Fibroblast of lung (primary cell): ENCODE results near the gene PAX2. TPM values are rescaled to one million over a fixed set of nuclear protein-coding genes. Genes with fewer than 3 reads are reported as not detected.

Source experiments
- DNase-seq, 2 donors: peaks; one replicate each; pipeline versions ENCODE4 v3.0.0 to v3.0.0-alpha.2; 2010; ENCODE audit warnings: low read depth in 2 of 2
- H2AFZ ChIP-seq: 2 replicates; pipeline ENCODE4 v1.5.1; 2012; ENCODE audit warnings: low read length, control low read depth, inconsistent platforms
- H3K27ac ChIP-seq: 2 replicates; pipeline ENCODE4 v1.5.1; 2011; ENCODE audit warnings: low read length, control low read depth; ENCODE audit not compliant: insufficient read depth
- H3K27me3 ChIP-seq: 2 replicates; pipeline ENCODE4 v1.5.1; 2011; ENCODE audit warnings: mild to moderate bottlenecking, low read length; ENCODE audit not compliant: control insufficient read depth, insufficient read depth
- H3K36me3 ChIP-seq: 2 replicates; pipeline ENCODE4 v1.5.1; 2011; ENCODE audit warnings: low read length; ENCODE audit not compliant: control insufficient read depth, insufficient read depth
- H3K4me1 ChIP-seq: 2 replicates; pipeline ENCODE4 v1.5.1; 2011; ENCODE audit warnings: low read length; ENCODE audit not compliant: control insufficient read depth, insufficient read depth; ENCODE audit errors: extremely low read depth
- H3K4me2 ChIP-seq: 2 replicates; pipeline ENCODE4 v1.5.1; 2011; ENCODE audit warnings: low read length, control low read depth; ENCODE audit not compliant: insufficient read depth; ENCODE audit errors: extremely low read depth
- H3K4me3 ChIP-seq, 4 experiments: fragments of 200-600 bp in 1 of 4; sonication (generic) in 1 of 4; replicated peaks in 1 of 4; 2 replicates each; pipeline ENCODE4 v1.5.1; 2011 to 2016; ENCODE audit warnings: low read length in 4 of 4, low read depth in 3 of 4, mild to moderate bottlenecking in 3 of 4, control low read depth in 2 of 4, inconsistent platforms in 1 of 4, mixed read lengths in 1 of 4; ENCODE audit not compliant: insufficient read depth in 1 of 4; ENCODE audit errors: control extremely low read depth in 1 of 4
- H3K79me2 ChIP-seq: 2 replicates; pipeline ENCODE4 v1.5.1; 2012; ENCODE audit warnings: mild to moderate bottlenecking, low read length, inconsistent platforms; ENCODE audit not compliant: control insufficient read depth, insufficient read depth
- H3K9ac ChIP-seq: 2 replicates; pipeline ENCODE4 v1.5.1; 2011; ENCODE audit warnings: mild to moderate bottlenecking, low read length, control low read depth; ENCODE audit not compliant: insufficient read depth
- H3K9me3 ChIP-seq: 2 replicates; pipeline ENCODE4 v1.5.1; 2012; ENCODE audit warnings: low read depth, low read length; ENCODE audit not compliant: control insufficient read depth, insufficient read depth
- H4K20me1 ChIP-seq: 2 replicates; pipeline ENCODE4 v1.5.1; 2011; ENCODE audit warnings: low read length; ENCODE audit not compliant: control insufficient read depth, insufficient read depth; ENCODE audit errors: extremely low read depth
- CTCF ChIP-seq, 2 donors: IDR thresholded peaks in 1 of 2; conservative IDR thresholded peaks in 1 of 2; 1 replicate in 1 of 2; 2 replicates in 1 of 2; pipeline ENCODE4 v1.5.1; 2011 to 2012; ENCODE audit warnings: low read length in 2 of 2, control low read depth in 1 of 2, inconsistent platforms in 1 of 2, low read depth in 1 of 2, mild to moderate bottlenecking in 1 of 2
- EZH2 ChIP-seq: IDR thresholded peaks from 2 replicates; pipeline ENCODE4 v1.5.1; 2012; ENCODE audit warnings: low read length, control low read depth, mild to moderate bottlenecking; ENCODE audit errors: missing control alignments
- polyA plus RNA-seq, 2 donors: library from polyadenylated mRNA; depleted of rRNA in 1 of 2; stranded (reverse) in 1 of 2; unstranded in 1 of 2; fragments of >200 nt; gene quantifications; 2 replicates each; pipeline ENCODE4 v1.2.1, GENCODE V29; 2011 to 2012; ENCODE audit warnings: missing spikeins in 1 of 2
- total RNA-seq: library from RNA; depleted of rRNA; stranded (reverse); fragments of >200 nt; gene quantifications from 2 replicates; pipeline ENCODE4 v1.2.1, GENCODE V29; 2014

PAX2 gene
- total and polyA plus RNA-seq, 2 donors (not counting 1 experiment from before 2014, with no cell fraction given) = not detected

GRCh38 chr10:100707261-100707848 lies 38.0 kb upstream of the PAX2 start:
- Histone ChIP-seq H3K27me3 (peaks cover 25% of the 10 kb centered on the region), H3K9me3 (no peaks in the 10 kb centered on the region), H3K79me2 (no peaks in the 10 kb centered on the region), H3K9ac (no peak overlapping the region), H2AFZ (no peak overlapping the region), H3K4me2 (no peak overlapping the region), H3K27ac (no peak overlapping the region), H3K4me1 (no peaks in the 10 kb centered on the region), H4K20me1 (no peaks in the 10 kb centered on the region), H3K36me3 (no peaks in the 10 kb centered on the region), H3K4me3 (no peak overlapping the region)
- DNase-seq = no peak
- TF ChIP-seq EZH2 = no peak
- no peak for TF ChIP-seq CTCF (conservative IDR thresholded peaks at IDR 0.05 in 1 of 2, IDR thresholded peaks at IDR 0.05 in 1 of 2; ENCODE audit: low read depth in 1 of 2, low read length in 2 of 2)

GRCh38 chr10:100709146-100710082 lies 36.0 kb upstream of the PAX2 start:
- H4K20me1 ChIP-seq = no peaks in the 10 kb centered on the region
- no peaks in the 10 kb centered on the region for H3K79me2 ChIP-seq
- peak; percentile 62 for TF ChIP-seq EZH2
- TF ChIP-seq CTCF (conservative IDR thresholded peaks at IDR 0.05 in 1 of 2, IDR thresholded peaks at IDR 0.05 in 1 of 2; ENCODE audit: low read depth in 1 of 2, low read length in 2 of 2) = no peak
- no peaks in the 10 kb centered on the region for H3K9me3 ChIP-seq
- no peak overlapping the region for H3K9ac ChIP-seq
- no peak for DNase-seq
- no peak overlapping the region for H3K4me2 ChIP-seq
- H2AFZ ChIP-seq = no peak overlapping the region
- H3K36me3 ChIP-seq = no peaks in the 10 kb centered on the region
- H3K4me1 ChIP-seq = no peaks in the 10 kb centered on the region
- no peak overlapping the region for H3K27ac ChIP-seq
- no peak overlapping the region for H3K4me3 ChIP-seq
- H3K27me3 ChIP-seq = peaks cover 34% of the 10 kb centered on the region

- Histone ChIP-seq H3K4me1 (no peaks in the 10 kb centered on the region), H3K4me2 (no peak overlapping the region), H2AFZ (no peak overlapping the region)
Observed at GRCh38 chr10:100710151-100710871, 35.1 kb upstream of the PAX2 start.

More at GRCh38 chr10:100710151-100710871, 35.1 kb upstream of the PAX2 start:
- Histone ChIP-seq H3K36me3 (no peaks in the 10 kb centered on the region), H3K79me2 (no peaks in the 10 kb centered on the region), H3K27me3 (peaks cover 42% of the 10 kb centered on the region), H3K9ac (no peak overlapping the region), H3K4me3 (no peak overlapping the region), H3K9me3 (no peaks in the 10 kb centered on the region), H4K20me1 (no peaks in the 10 kb centered on the region), H3K27ac (no peak overlapping the region)
- TF ChIP-seq CTCF (conservative IDR thresholded peaks at IDR 0.05 in 1 of 2, IDR thresholded peaks at IDR 0.05 in 1 of 2; ENCODE audit: low read depth in 1 of 2, low read length in 2 of 2) (no peak), EZH2 (no peak)
- no peak for DNase-seq
